Neural cell (in vitro differentiated cells): ENCODE measurements around the gene BTBD3. TPM values are rescaled to one million over a fixed set of nuclear protein-coding genes. Genes with fewer than 3 reads are reported as not detected.

Experiments used
- H2AFZ ChIP-seq: fragments of 200-600, 300-800 bp; sonication (generic), shearing (Covaris generic); 2 replicates; pipeline ENCODE4 v1.6.0; 2014; ENCODE audit warnings: low read depth, mild to moderate bottlenecking, antibody characterized with exemption, low read length, moderate library complexity
- H3F3A ChIP-seq: fragments of 200-600 bp; shearing (Covaris generic); 2 replicates; pipeline ENCODE4 v1.6.1; 2016; ENCODE audit warnings: mild to moderate bottlenecking, moderate library complexity, mixed read lengths, antibody characterized with exemption, low read length; ENCODE audit not compliant: insufficient read depth, poor library complexity, severe bottlenecking
- H3K27ac ChIP-seq: fragments of 200-600, 300-800 bp; sonication (generic), shearing (Covaris generic); 2 replicates; pipeline ENCODE4 v1.5.1; 2014; ENCODE audit warnings: mild to moderate bottlenecking, low read length, moderate library complexity
- H3K27me3 ChIP-seq: fragments of 300-800, 200-600 bp; sonication (generic), shearing (Covaris generic); 2 replicates; pipeline ENCODE4 v1.6.0; 2014; ENCODE audit warnings: mild to moderate bottlenecking, low read depth, low read length, moderate library complexity; ENCODE audit not compliant: insufficient read depth
- H3K36me3 ChIP-seq: fragments of 300-800, 200-600 bp; sonication (generic), shearing (Covaris generic); 2 replicates; pipeline ENCODE4 v1.5.1; 2014; ENCODE audit warnings: mild to moderate bottlenecking, antibody characterized with exemption, low read length, moderate library complexity; ENCODE audit not compliant: insufficient read depth
- H3K4me2 ChIP-seq: fragments of 300-800, 200-600 bp; sonication (generic), shearing (Covaris generic); 2 replicates; pipeline ENCODE4 v1.6.0; 2014; ENCODE audit warnings: mild to moderate bottlenecking, low read length
- H3K4me3 ChIP-seq: fragments of 300-800, 200-600 bp; sonication (generic), shearing (Covaris generic); 2 replicates; pipeline ENCODE4 v1.5.1; 2014; ENCODE audit warnings: mild to moderate bottlenecking, low read length, moderate library complexity
- H3K79me2 ChIP-seq: fragments of 200-600 bp; shearing (Covaris generic); replicated peaks from 2 replicates; pipeline ENCODE4 v1.6.0; 2014; ENCODE audit warnings: mild to moderate bottlenecking, low read length, moderate library complexity; ENCODE audit not compliant: insufficient read depth
- H3K9ac ChIP-seq: fragments of 300-800, 200-600 bp; sonication (generic), shearing (Covaris generic); 2 replicates; pipeline ENCODE4 v1.6.1; 2016; ENCODE audit warnings: mild to moderate bottlenecking, low read length, mixed read lengths
- H3K9me2 ChIP-seq: fragments of 200-600 bp; shearing (Covaris generic); 2 replicates; pipeline ENCODE4 v1.6.1; 2016; ENCODE audit warnings: mild to moderate bottlenecking, low read length, mixed read lengths; ENCODE audit not compliant: insufficient read depth
- H3K9me3 ChIP-seq: fragments of 200-600, 300-800 bp; sonication (generic), shearing (Covaris generic); 2 replicates; pipeline ENCODE4 v1.6.1; 2016; ENCODE audit warnings: mild to moderate bottlenecking, mixed run types, low read length, moderate library complexity, mixed read lengths
- H4K20me1 ChIP-seq: fragments of 200-600 bp; shearing (Covaris generic); 2 replicates; pipeline ENCODE4 v1.6.1; 2016; ENCODE audit warnings: mild to moderate bottlenecking, mixed run types; ENCODE audit not compliant: insufficient read depth
- EP300 ChIP-seq: fragments of 450-650 bp; conservative IDR thresholded peaks from 2 replicates; pipeline ENCODE4 v1.6.1; 2014; ENCODE audit warnings: antibody characterized with exemption, mild to moderate bottlenecking, moderate library complexity; ENCODE audit not compliant: poor library complexity, severe bottlenecking
- EZH2 ChIP-seq: fragments of 200-600, 300-800 bp; shearing (Covaris generic), sonication (generic); IDR thresholded peaks from 2 replicates; pipeline ENCODE4 v1.6.1; 2014; ENCODE audit warnings: antibody characterized with exemption, low read length, borderline replicate concordance, mild to moderate bottlenecking; ENCODE audit not compliant: insufficient read depth, poor library complexity, severe bottlenecking
- MXI1 ChIP-seq: fragments of 450-650 bp; conservative IDR thresholded peaks from 2 replicates; pipeline ENCODE4 v1.6.1; 2014; ENCODE audit warnings: antibody characterized with exemption, mild to moderate bottlenecking; ENCODE audit not compliant: poor library complexity, severe bottlenecking
- POLR2AphosphoS5 ChIP-seq: IDR thresholded peaks from 2 replicates; pipeline ENCODE4 v1.6.1; 2012
- RAD21 ChIP-seq: fragments of 450-650 bp; conservative IDR thresholded peaks from 2 replicates; pipeline ENCODE4 v1.6.1; 2014; ENCODE audit warnings: antibody characterized with exemption, mild to moderate bottlenecking, moderate library complexity
- SMC3 ChIP-seq: fragments of 450-650 bp; conservative IDR thresholded peaks from 2 replicates; pipeline ENCODE4 v1.6.1; 2014; ENCODE audit warnings: antibody characterized with exemption, mild to moderate bottlenecking, moderate library complexity; ENCODE audit not compliant: poor library complexity
- TAF1 ChIP-seq: IDR thresholded peaks from 2 replicates; pipeline ENCODE4 v1.6.1; 2012; ENCODE audit warnings: low read depth
- polyA plus RNA-seq: library from polyadenylated mRNA; depleted of rRNA; stranded (reverse); fragments of >200 nt; gene quantifications from 2 replicates; pipeline ENCODE4 v1.2.3, GENCODE V29; 2014
- TF ChIP-seq, protein P1 (sequence below): fragments of 450-650 bp; IDR thresholded peaks from 2 replicates; pipeline ENCODE4 v1.5.1; 2014; ENCODE audit warnings: antibody characterized with exemption, mild to moderate bottlenecking, moderate library complexity; ENCODE audit not compliant: poor library complexity, severe bottlenecking
- TF ChIP-seq, protein P2 (sequence below): IDR thresholded peaks from 2 replicates; pipeline ENCODE4 v1.6.1; 2012; ENCODE audit warnings: borderline replicate concordance

Gene BTBD3
- polyA plus RNA-seq, 1 donor from 2014 or later: 90.0 TPM

DNA sequence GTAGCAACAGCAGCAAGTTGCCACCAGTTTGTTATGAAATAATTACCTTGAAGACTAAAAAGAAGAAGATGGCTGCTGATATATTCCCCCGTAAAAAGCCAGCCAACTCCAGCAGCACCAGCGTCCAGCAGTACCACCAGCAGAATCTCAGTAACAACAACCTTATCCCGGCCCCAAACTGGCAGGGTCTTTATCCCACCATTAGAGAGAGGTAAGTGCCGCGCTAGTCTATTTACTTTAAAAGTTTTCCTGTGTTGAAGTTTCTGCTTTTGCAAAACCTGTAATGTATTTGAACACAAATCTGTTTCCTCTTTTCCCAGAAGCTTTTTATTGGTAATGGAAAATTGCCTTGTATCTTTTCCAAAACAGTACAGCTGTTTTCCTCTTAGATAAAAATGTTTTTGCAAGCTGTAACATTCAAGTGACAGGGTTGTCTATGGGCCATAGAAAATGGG is 725 bp downstream of the BTBD3 start:
- Histone ChIP-seq H3K9me3 (no peaks in the 10 kb centered on the region), H3K27me3 (no peaks in the 10 kb centered on the region), H3K9me2 (no peaks in the 10 kb centered on the region), H3K9ac (no peak overlapping the region), H3K27ac (no peak overlapping the region), H4K20me1 (no peaks in the 10 kb centered on the region), H2AFZ (no peak overlapping the region), H3K79me2 (peaks cover 65% of the 10 kb centered on the region), H3K36me3 (peaks cover 6% of the 10 kb centered on the region), H3K4me3 (peak overlapping the region; percentile 49), H3F3A (no peaks in the 10 kb centered on the region), H3K4me2 (peak overlapping the region; percentile 27)
- no peak for TF ChIP-seq SMC3
- TF ChIP-seq, protein P1, sequence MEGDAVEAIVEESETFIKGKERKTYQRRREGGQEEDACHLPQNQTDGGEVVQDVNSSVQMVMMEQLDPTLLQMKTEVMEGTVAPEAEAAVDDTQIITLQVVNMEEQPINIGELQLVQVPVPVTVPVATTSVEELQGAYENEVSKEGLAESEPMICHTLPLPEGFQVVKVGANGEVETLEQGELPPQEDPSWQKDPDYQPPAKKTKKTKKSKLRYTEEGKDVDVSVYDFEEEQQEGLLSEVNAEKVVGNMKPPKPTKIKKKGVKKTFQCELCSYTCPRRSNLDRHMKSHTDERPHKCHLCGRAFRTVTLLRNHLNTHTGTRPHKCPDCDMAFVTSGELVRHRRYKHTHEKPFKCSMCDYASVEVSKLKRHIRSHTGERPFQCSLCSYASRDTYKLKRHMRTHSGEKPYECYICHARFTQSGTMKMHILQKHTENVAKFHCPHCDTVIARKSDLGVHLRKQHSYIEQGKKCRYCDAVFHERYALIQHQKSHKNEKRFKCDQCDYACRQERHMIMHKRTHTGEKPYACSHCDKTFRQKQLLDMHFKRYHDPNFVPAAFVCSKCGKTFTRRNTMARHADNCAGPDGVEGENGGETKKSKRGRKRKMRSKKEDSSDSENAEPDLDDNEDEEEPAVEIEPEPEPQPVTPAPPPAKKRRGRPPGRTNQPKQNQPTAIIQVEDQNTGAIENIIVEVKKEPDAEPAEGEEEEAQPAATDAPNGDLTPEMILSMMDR: no peak
- no peak for TF ChIP-seq EP300
- no peak for TF ChIP-seq TAF1
- no peak for TF ChIP-seq POLR2AphosphoS5
- TF ChIP-seq, protein P2, sequence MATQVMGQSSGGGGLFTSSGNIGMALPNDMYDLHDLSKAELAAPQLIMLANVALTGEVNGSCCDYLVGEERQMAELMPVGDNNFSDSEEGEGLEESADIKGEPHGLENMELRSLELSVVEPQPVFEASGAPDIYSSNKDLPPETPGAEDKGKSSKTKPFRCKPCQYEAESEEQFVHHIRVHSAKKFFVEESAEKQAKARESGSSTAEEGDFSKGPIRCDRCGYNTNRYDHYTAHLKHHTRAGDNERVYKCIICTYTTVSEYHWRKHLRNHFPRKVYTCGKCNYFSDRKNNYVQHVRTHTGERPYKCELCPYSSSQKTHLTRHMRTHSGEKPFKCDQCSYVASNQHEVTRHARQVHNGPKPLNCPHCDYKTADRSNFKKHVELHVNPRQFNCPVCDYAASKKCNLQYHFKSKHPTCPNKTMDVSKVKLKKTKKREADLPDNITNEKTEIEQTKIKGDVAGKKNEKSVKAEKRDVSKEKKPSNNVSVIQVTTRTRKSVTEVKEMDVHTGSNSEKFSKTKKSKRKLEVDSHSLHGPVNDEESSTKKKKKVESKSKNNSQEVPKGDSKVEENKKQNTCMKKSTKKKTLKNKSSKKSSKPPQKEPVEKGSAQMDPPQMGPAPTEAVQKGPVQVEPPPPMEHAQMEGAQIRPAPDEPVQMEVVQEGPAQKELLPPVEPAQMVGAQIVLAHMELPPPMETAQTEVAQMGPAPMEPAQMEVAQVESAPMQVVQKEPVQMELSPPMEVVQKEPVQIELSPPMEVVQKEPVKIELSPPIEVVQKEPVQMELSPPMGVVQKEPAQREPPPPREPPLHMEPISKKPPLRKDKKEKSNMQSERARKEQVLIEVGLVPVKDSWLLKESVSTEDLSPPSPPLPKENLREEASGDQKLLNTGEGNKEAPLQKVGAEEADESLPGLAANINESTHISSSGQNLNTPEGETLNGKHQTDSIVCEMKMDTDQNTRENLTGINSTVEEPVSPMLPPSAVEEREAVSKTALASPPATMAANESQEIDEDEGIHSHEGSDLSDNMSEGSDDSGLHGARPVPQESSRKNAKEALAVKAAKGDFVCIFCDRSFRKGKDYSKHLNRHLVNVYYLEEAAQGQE: no peak
- no peak for TF ChIP-seq EZH2
- no peak for TF ChIP-seq MXI1
- TF ChIP-seq RAD21: no peak

DNA sequence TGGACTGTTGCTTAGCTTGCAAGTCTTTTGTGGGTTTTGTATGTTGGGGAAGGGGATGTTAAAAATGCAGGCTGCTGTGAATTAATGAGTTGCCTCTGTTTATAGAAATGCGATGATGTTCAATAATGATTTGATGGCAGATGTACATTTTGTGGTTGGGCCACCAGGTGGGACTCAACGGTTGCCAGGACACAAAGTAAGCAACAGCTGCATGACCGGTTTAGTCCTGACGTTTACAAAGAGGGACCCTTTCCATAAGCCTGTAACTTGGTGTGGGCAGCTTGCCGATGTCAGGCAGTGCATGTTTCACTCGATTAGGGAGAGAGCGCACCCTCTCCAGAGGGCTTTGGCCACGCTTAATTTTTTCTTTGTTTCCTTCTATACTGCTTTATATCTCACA is 1.3 kb downstream of the BTBD3 start:
- peak; percentile 29 for TF ChIP-seq RAD21
- TF ChIP-seq, protein P2: no peak
- Histone ChIP-seq H4K20me1 (no peaks in the 10 kb centered on the region), H3K27ac (no peak overlapping the region), H3F3A (no peaks in the 10 kb centered on the region), H3K4me3 (peak overlapping the region; percentile 49), H3K79me2 (peaks cover 61% of the 10 kb centered on the region), H3K27me3 (no peaks in the 10 kb centered on the region), H3K9ac (no peak overlapping the region), H3K4me2 (no peak overlapping the region), H2AFZ (no peak overlapping the region), H3K9me2 (no peaks in the 10 kb centered on the region), H3K9me3 (no peaks in the 10 kb centered on the region), H3K36me3 (peaks cover 9% of the 10 kb centered on the region)
